AG09319 (cell line): ENCODE data around the gene VAV2.

Source experiments
- DNase-seq: peaks from one replicate; pipeline ENCODE4 v3.0.0-alpha.2; 2010; ENCODE audit warnings: low read depth; ENCODE audit errors: extremely low read depth
- TF ChIP-seq, protein P1 (sequence below): IDR thresholded peaks from 2 replicates; pipeline ENCODE4 v1.5.1; 2011; ENCODE audit warnings: low read depth, mild to moderate bottlenecking, inconsistent platforms, low read length, moderate library complexity

VAV2 gene

GRCh38 chr9:134030821-134031470 is 38.8 kb upstream of the VAV2 start:
- DNase-seq: no peak
- TF ChIP-seq, protein P1, sequence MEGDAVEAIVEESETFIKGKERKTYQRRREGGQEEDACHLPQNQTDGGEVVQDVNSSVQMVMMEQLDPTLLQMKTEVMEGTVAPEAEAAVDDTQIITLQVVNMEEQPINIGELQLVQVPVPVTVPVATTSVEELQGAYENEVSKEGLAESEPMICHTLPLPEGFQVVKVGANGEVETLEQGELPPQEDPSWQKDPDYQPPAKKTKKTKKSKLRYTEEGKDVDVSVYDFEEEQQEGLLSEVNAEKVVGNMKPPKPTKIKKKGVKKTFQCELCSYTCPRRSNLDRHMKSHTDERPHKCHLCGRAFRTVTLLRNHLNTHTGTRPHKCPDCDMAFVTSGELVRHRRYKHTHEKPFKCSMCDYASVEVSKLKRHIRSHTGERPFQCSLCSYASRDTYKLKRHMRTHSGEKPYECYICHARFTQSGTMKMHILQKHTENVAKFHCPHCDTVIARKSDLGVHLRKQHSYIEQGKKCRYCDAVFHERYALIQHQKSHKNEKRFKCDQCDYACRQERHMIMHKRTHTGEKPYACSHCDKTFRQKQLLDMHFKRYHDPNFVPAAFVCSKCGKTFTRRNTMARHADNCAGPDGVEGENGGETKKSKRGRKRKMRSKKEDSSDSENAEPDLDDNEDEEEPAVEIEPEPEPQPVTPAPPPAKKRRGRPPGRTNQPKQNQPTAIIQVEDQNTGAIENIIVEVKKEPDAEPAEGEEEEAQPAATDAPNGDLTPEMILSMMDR: no peak

- TF ChIP-seq, protein P1: no peak
- DNase-seq: no peak
These were observed 37.4 kb upstream of the VAV2 start for GRCh38 chr9:134029248-134030226.

DNA sequence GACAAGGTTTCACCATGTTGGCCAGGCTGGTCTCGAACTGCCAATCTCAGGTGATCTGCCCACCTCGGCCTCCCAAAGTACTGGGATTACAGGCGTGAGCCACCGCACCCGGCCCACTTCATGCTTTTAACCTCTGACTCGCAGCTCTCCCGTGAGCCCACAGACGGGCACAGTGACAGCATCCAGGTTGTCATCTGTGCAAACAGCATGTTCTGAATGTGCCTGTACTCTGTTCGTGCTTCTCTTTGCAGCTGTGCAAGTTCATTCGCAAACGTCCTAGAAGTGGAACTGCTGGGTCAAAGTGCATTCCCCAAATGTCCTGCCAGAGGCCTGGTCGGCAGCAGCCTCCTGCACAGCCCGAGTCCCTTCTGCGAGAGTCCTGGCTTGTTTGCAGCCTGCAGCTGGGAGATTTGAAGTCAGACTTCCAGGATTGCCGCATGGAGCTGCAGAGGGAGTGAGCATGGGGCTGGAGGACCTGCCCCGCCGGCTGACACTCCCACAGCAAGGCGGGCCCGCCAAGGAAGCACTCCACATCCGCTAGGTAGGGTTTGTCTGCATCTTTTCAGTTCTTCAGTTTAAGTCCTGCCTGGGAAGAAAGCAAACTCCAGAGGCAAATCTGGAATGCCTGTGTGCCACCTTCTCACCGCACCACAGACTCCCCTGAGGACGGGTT is 36.6 kb upstream of the VAV2 start:
- no peak for DNase-seq

GRCh38 chr9:134028076-134028475 is 36.0 kb upstream of the VAV2 start:
- TF ChIP-seq, protein P1: no peak
- no peak for DNase-seq

More for the DNA sequence above, 36.6 kb upstream of the VAV2 start:
- TF ChIP-seq, protein P1: no peak

- TF ChIP-seq, protein P1: no peak
- no peak for DNase-seq
These were observed 35.4 kb upstream of the VAV2 start for GRCh38 chr9:134027561-134027960.

DNA sequence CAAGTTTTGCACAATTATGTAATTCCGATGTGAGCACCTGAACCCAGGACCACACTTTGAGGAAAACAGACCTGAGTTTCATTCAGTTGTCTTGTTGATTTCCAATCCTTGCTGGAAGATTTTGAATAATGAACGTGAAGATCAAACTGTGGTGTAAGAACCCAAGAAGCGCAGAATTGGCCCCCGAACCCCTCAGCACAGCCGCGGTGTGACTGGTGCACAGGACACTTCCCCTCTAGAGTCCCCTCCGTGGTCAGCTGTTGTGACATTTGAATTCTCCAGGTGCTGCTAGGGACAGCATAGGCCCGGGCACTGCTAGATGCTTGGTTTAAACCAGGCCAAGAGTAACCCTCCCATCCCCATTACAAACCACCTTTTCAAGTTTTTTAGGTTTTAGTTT is 34.9 kb upstream of the VAV2 start:
- TF ChIP-seq, protein P1: no peak
- no peak for DNase-seq
